K562 (cell line): ENCODE data around the gene TMEM184A. TPM values are rescaled to one million over a fixed set of nuclear protein-coding genes. Genes with fewer than 3 reads are reported as not detected.

Experiments
- ARID3A ChIP-seq: IDR thresholded peaks from 2 replicates; pipeline ENCODE4 v1.6.1; 2012; ENCODE audit warnings: low read depth, low read length, improper control_type of control experiment, borderline replicate concordance
- BHLHE40 ChIP-seq: IDR thresholded peaks from 2 replicates; pipeline ENCODE4 v1.6.1; 2011; ENCODE audit warnings: low read length, improper control_type of control experiment
- BMI1 ChIP-seq: fragments of 150-350 bp; IDR thresholded peaks from 2 replicates; pipeline ENCODE4 v1.6.1; 2014; ENCODE audit warnings: low read length
- CEBPB ChIP-seq: fragments of 450-650 bp; IDR thresholded peaks from 2 replicates; pipeline ENCODE4 v1.6.1; 2016; ENCODE audit warnings: missing genetic modification characterization, missing compliant biosample characterization
- CEBPZ ChIP-seq: fragments of 150-350 bp; IDR thresholded peaks from 2 replicates; pipeline ENCODE4 v1.6.1; 2014; ENCODE audit warnings: low read depth, mild to moderate bottlenecking, low read length, borderline replicate concordance
- ESRRA ChIP-seq: fragments of 450-650 bp; IDR thresholded peaks from 2 replicates; pipeline ENCODE4 v1.6.1; 2014; ENCODE audit warnings: low read depth, mild to moderate bottlenecking, moderate library complexity, borderline replicate concordance
- FOXJ3 ChIP-seq: sonication (generic); formaldehyde crosslinking; IDR thresholded peaks from 2 replicates; pipeline ENCODE4 v1.4.0; 2020; ENCODE audit warnings: mild to moderate bottlenecking, missing genetic modification reagents
- GTF2B ChIP-seq: IDR thresholded peaks from 2 replicates; pipeline ENCODE4 v1.6.1; 2011; ENCODE audit not compliant: insufficient read length; ENCODE audit errors: extremely low read depth
- GTF2E2 ChIP-seq: fragments of 200-800 bp; sonication (Bioruptor generic); IDR thresholded peaks from 2 replicates; pipeline ENCODE4 v1.6.1; 2016; ENCODE audit warnings: missing genetic modification characterization, missing compliant biosample characterization
- HMBOX1 ChIP-seq: sonication (generic); IDR thresholded peaks from 2 replicates; pipeline ENCODE4 v1.6.1; 2016
- ILF3 ChIP-seq: fragments of 450-650 bp; IDR thresholded peaks from 2 replicates; pipeline ENCODE4 v1.6.1; 2018; ENCODE audit warnings: antibody characterized with exemption, mild to moderate bottlenecking, moderate library complexity, borderline replicate concordance
- NCOA2 ChIP-seq, 2 experiments: fragments of 450-650 bp; IDR thresholded peaks; 2 replicates each; pipeline ENCODE4 v1.6.1; 2018; ENCODE audit warnings: mild to moderate bottlenecking in 2 of 2, moderate library complexity in 1 of 2; ENCODE audit not compliant: partially characterized antibody in 2 of 2
- SREBF1 ChIP-seq: fragments of 150-350 bp; IDR thresholded peaks from 2 replicates; pipeline ENCODE4 v1.6.1; 2014; ENCODE audit warnings: antibody characterized with exemption, low read depth, low read length, borderline replicate concordance
- TCF3 ChIP-seq: sonication (generic); formaldehyde crosslinking; IDR thresholded peaks from 2 replicates; pipeline ENCODE4 v1.4.0; 2020; ENCODE audit warnings: mild to moderate bottlenecking, missing genetic modification reagents
- TEAD2 ChIP-seq: fragments of 450-650 bp; IDR thresholded peaks from 2 replicates; pipeline ENCODE4 v1.6.1; 2016; ENCODE audit warnings: missing genetic modification characterization, control low read depth, missing compliant biosample characterization
- TFE3 ChIP-seq: fragments of 450-650 bp; formaldehyde crosslinking; IDR thresholded peaks from 2 replicates; pipeline ENCODE4 v1.4.0; 2020; ENCODE audit warnings: mild to moderate bottlenecking, mixed read lengths
- ZNF134 ChIP-seq: fragments of 250-450 bp; sonication (Bioruptor Pico); conservative IDR thresholded peaks from 2 replicates; pipeline ENCODE4 v1.4.0; 2020
- ZNF197 ChIP-seq: fragments of 200-800 bp; sonication (Bioruptor generic); IDR thresholded peaks from 2 replicates; pipeline ENCODE4 v1.6.1; 2016; ENCODE audit warnings: low read depth, missing genetic modification characterization, missing compliant biosample characterization
- ZNF408 ChIP-seq: fragments of 250-450 bp; sonication (Bioruptor Pico); IDR thresholded peaks from 2 replicates; pipeline ENCODE4 v1.4.0; 2020; ENCODE audit warnings: low read depth, mild to moderate bottlenecking, moderate library complexity
- polyA plus RNA-seq, 8 experiments: library from polyadenylated mRNA; depleted of rRNA in 4 of 8; stranded (reverse) in 5 of 8; unstranded in 3 of 8; fragments of >200 nt; fragmentation: Nextera tagmentation in 2 of 8; fragmentation: Illumina TruSeq in 1 of 8; extraction: Ambion mirVana in 2 of 8; extraction: Trizol in 1 of 8; gene quantifications; 2 replicates each; pipeline versions ENCODE4 v1.2.1 to v1.2.3, GENCODE V29; 2011 to 2014; ENCODE audit warnings: inconsistent platforms in 1 of 8, missing spikeins in 1 of 8
- total RNA-seq, 7 experiments: library from RNA; depleted of rRNA in 6 of 7; stranded (reverse); fragments of >200 nt in 6 of 7; fragmentation: Illumina TruSeq in 2 of 7; extraction: Trizol in 2 of 7; gene quantifications; 2 replicates each; pipeline versions ENCODE4 v1.2.1 to v1.2.3, GENCODE V29; 2011 to 2021; ENCODE audit warnings: low replicate concordance in 1 of 7

The TMEM184A gene
- total and polyA plus RNA-seq, 9 of the 15 experiments (the other 6 are each of a cell fraction or from before 2014, with no cell fraction given): 0.10 to 0.18 (median 0.11) TPM; not detected in 6

- TF ChIP-seq CEBPZ: no peak
- TF ChIP-seq TEAD2 (tag): no peak
- TF ChIP-seq NCOA2 (IDR thresholded peaks at IDR 0.05; ENCODE audit: partially characterized antibody in 2 of 2): no peak
- peak; percentile 65; the same call in 1 of the 2 replicates for TF ChIP-seq ZNF197 (CRISPR knock-in tag)
- TF ChIP-seq ZNF408 (CRISPR knock-in tag): no peak
- TF ChIP-seq HMBOX1: no peak
- TF ChIP-seq ILF3: peak; percentile 83; the same call in 1 of the 2 replicates
- TF ChIP-seq GTF2E2 (tag): peak; percentile 89
- TF ChIP-seq CEBPB (tag): no peak
- no peak for TF ChIP-seq SREBF1
- no peak for TF ChIP-seq FOXJ3 (CRISPR knock-in tag)
- no peak for TF ChIP-seq BMI1
- TF ChIP-seq ESRRA: peak; percentile 58; the same call in 1 of the 2 replicates
- no peak for TF ChIP-seq TFE3
- no peak for TF ChIP-seq GTF2B
- TF ChIP-seq ARID3A: no peak
- TF ChIP-seq TCF3 (CRISPR knock-in tag): 0 out of 2 replicates have a peak, but pooled peaks have one; percentile 14
- TF ChIP-seq ZNF134 (CRISPR knock-in tag): no peak
- TF ChIP-seq BHLHE40: peak; percentile 47; the same call in 1 of the 2 replicates
These were observed 14.0 kb upstream of the TMEM184A start, which contains the start of gene PSMG3 (continued) for GRCh38 chr7:1569833-1570632.
